GM19324 (cell line): ENCODE data around the gene PROM2.
"Not testable (repeated sequence)": the region's sequence is repeated elsewhere in the genome, so short reads cannot be mapped to it uniquely, and the experiment has no call there.

Source experiments
- ATAC-seq: cut with Tn5 transposase; IDR thresholded peaks from one replicate; pipeline ENCODE4 v1.9.1; 2021; ENCODE audit warnings: mild to moderate bottlenecking, moderate library complexity; ENCODE audit not compliant: unreplicated experiment, low FRiP score

PROM2 gene

DNA sequence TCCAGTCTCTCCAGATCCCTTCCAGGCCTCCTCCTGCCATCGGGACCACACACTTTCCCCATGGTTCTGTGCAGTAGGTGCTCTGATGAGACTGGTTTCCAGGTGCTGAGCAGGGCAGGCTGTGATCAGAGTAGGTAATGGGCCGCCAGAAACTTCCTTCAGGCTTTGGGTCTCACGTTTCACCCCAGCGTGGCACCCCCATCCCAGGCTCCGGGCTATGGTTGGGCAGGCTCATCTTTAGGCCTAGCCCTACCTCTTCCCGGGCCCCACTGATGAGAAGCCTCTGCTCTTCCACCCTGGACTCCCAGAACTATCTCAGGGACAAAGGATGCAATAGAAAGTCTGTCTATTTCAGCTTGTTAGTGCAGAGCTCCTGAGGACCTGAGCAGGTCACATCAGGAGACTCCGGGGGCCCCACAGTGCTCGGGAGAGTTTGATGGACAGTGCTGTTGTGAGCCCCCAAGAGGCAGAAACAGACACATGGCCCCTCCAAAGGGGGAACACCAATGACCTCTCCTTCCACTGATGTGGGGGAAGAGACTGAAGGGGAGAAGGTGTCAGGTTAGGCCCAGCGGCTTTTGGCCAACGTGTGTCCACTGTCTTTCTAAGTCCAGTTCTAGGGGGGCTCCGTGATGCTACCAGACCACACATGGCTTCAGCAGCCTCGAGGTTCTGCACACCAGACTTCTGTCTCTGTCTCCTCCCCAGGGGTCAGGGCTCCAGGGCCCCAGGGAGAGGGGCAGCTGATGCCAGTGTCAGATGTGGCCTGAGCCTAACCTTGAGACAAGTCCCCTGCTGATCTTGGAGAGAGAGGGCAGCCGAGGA is 5.8 kb upstream of the PROM2 start:
- no peak for ATAC-seq

DNA sequence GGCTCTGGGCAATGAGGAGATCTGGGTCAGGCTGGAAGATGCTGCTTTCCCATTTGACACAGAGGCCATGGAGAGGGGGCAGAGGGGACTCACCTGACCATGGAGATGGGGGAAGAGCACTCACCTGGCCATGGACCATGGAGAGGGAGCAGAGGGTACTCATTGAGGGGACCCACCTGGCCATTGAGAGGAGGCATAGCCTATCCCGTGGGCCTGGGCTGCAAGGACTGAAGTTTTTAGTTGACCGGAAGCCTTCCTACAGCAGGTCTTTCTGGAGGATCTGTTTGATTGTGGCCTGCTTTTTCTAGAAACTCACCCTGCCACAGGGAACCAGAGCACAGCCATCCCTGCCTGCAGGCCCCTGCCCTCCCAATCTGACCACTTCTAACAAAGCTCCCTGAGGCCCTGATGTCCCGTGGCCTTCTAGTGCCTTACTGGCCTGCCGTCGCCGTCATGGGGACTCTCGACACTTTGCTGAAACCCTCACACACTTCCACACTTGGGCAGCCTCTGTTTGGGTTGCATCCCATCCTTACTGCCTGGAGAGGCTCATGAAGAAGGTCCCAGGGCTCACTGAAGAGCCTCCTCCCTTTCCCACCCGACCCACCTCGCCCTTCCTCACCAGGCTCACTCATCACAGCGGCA is 5.1 kb upstream of the PROM2 start:
- ATAC-seq = no peak

DNA sequence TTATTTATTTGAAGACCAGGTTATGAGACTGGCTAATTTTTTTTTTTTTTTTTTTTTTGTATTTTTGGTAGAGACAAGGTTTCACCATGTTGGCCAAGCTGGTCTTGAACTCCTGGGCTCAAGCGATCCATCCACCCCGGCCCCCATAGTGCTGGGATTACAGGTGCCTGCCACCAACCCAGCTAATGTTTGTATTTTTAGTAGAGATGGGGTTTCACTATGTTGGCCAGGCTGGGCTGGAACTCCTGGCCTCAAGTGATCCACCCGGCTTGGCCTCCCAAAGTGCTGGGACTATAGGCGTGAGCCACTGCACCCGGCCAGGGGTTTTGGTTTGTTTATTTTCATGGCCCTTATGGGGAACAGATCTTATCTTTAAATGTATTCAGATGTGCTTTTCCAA is 4.5 kb upstream of the PROM2 start:
- not testable (repeated sequence) for ATAC-seq

- no peak for ATAC-seq
Observed at GRCh38 chr2:95270541-95271081, 3.6 kb upstream of the PROM2 start.

DNA sequence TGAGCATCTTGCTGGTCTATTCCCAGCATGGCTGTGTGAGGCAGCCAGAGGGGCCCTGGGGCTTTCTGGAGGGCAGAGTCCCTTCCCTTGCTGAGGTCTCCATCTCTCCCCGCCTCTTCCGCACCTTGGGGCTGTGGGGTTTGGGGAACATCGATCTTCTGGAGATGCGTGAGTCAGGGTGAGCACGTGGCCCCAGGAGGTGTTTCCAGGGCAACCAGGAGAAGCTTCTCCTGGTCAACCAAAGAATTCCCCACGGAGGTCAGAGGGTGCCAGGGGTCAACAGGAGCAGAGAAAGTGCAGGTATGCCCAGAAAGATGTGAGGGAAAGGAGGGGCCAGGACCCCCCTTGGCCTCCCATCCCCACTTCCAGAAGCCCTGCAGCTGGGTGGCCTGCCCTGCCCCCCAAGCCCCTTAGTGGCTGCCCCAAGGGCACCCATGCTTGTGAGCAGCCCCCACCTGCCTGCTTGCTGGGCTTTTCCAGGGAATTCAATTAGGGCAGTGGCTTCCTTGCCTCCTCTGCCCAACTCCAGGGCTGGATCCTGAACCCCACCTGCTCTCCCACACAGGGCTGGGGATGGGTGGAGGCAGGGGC is 2.8 kb upstream of the PROM2 start:
- ATAC-seq = no peak

GRCh38 chr2:95272299-95272751 is 1.9 kb upstream of the PROM2 start:
- no peak for ATAC-seq

- no peak for ATAC-seq
Observed at GRCh38 chr2:95272781-95273180, 1.5 kb upstream of the PROM2 start.

GRCh38 chr2:95273566-95274290 is 521 bp upstream of the PROM2 start:
- ATAC-seq = no peak

- no peak for ATAC-seq
Observed at GRCh38 chr2:95275151-95275515, 884 bp downstream of the PROM2 start.

GRCh38 chr2:95275601-95276243 is 1.5 kb downstream of the PROM2 start:
- ATAC-seq = no peak

DNA sequence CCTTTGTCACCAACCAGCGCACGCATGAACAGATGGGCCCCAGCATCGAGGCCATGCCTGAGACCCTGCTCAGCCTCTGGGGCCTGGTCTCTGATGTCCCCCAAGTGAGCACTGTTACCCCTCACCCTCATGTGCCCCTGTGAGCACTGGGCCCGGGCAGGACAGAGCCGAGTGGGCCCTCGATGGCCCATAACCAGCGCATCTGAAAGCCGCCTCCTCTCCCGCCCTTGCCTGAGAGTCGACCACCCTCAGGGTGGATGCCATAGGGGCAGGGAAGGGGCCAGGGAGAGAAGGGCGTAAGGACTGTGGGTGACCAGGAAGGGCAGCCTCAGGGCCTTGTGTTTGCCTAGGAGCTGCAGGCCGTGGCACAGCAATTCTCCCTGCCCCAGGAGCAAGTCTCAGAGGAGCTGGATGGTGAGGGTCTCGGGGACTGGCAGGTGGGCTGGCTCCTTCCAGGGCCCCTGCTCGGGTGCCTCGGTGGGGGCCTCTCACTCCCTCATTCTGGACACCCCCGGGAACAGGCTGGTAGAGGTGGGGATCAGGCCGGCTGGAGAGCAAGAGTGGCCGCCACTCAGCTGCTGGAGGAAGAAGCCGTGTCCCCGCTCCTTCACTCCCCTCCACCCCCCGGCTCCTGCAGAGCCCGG is 2.1 kb downstream of the PROM2 start:
- ATAC-seq = no peak

DNA sequence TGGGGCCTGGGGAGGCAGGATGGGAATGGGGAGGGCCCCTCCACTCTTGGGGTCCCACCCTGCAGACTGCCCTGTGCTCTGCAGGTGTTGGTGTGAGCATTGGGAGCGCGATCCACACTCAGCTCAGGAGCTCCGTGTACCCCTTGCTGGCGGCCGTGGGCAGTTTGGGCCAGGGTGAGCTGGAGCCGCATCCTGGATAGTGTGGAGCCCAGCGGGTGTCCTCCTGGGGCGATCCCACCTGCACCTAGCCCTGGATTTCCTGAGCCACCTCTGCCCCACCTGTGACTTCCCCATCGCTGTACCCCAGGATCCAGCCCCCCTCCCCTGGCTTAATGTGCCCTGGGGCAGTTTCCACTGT is 2.6 kb downstream of the PROM2 start:
- no peak for ATAC-seq

DNA sequence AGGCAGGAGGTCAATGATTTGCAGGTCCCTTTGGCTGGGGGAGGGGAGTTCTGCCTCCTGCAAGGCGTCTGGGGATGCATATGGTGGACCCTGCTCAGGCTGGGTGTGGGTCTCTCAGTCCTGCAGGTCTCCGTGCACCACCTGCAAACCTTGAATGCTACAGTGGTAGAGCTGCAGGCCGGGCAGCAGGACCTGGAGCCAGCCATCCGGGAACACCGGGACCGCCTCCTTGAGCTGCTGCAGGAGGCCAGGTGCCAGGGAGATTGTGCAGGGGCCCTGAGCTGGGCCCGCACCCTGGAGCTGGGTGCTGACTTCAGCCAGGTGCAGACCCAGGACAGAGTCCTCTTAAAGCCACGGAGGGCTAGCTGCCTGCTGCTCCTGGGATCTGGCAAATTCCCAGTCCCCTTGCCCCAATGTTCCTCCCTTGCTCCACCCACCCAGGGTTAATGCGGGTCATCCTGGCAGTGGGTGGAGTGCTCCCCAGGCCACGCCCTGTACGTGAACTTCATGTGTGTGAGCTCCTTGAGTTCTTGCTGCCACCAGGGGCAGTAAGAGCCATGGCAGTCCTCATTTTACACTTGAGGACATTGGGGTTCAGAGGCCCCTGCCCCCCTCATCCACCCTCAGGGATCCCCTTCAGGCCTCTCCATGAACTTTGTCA is 3.1 kb downstream of the PROM2 start:
- no peak for ATAC-seq

DNA sequence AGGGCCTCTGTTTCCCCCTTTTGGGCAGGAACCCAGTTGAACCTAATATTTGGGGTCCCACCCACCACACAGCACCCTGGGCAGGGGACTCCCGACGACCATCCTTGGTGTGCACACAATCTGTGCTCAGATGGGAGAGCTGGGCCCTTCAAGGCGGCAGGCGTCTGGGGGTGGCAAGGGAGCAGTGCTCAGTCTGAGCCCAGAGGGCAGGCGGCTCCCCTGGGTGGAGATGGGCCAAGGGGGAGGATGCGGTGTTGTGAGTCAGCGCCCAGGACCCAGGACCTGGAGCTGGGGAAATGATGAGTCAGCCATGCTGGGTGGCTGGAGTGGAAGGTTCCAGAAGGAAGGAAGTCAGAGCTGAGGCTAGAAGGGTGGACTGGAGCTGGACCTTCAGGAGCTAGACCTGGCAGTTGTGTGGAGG is 3.8 kb downstream of the PROM2 start:
- no peak for ATAC-seq

DNA sequence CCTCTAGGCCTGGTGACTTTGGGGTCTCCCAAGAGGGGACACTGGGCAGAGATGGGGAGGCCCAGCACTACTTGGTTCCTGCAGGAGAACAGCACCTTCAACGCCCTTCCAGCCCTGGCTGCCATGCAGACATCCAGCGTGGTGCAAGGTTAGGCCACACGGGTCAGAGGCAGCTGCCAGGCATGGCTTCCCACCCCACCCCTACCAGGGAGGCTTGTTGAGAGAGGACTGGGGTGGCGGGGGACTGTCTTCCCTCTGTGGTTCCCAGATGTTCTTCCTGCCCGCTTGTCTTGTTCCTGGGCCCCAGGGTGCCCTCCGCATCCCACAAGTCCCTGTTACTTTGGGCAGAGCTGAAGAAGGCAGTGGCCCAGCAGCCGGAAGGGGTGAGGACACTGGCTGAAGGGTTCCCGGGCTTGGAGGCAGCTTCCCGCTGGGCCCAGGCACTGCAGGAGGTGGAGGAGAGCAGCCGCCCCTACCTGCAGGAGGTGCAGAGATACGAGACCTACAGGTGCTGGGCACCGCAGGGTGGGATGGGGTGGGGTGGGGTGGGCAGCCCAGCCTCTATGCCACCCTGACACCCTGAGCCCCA is 4.5 kb downstream of the PROM2 start:
- no peak for ATAC-seq

GRCh38 chr2:95279435-95280035 is 5.3 kb downstream of the PROM2 start:
- ATAC-seq = no peak

- no peak for ATAC-seq
Observed at GRCh38 chr2:95281071-95281470, 6.8 kb downstream of the PROM2 start.

DNA sequence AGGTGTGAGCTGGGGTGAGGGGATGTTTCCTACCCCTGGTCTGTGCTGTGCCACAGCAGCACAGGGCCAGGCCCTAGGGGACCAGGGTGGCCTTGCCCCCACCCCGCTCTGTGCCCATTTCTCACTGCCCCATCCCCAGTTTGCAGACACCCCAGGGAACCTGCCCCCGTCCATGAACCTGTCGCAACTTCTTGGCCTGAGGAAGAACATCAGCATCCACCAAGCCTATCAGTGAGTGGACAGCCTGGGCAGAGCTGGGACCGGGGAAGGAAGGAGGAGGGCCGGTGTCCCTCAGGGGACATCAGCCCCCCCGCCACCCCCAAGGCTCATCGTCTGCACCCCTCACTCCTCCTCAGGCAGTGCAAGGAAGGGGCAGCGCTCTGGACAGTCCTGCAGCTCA is 7.5 kb downstream of the PROM2 start:
- ATAC-seq = no peak

- no peak for ATAC-seq
Observed at GRCh38 chr2:95282458-95282857, 8.2 kb downstream of the PROM2 start.
